ENCODE results near the gene FHOD1. TPM values are rescaled to one million over a fixed set of nuclear protein-coding genes. Genes with fewer than 3 reads are reported as not detected.

The FHOD1 gene
- total and polyA plus RNA-seq, 4 donors, result 5.4 to 34.3 (median 22.7) TPM

DNA sequence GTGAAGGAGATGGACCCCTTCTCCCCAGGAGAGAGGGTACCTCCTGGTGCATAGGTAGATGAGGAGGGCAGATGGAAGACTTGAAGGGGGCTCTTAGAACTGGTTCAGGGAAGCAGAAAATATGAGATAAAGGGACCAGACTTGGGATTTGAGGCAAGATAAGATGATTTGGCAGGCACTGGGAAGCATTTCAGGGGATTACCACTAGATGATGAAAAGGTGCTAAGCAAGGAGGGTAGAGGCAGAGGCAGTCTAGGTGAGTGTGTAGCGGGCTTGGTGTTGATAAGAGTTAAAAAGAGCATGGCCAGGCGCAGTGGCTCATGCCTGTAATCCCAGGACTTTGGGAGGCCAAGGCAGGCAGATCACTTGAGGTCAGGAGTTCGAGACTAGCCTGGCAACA is 15.9 kb upstream of the FHOD1 start:
- Histone ChIP-seq H3K4me3 (ENCODE audit: low read depth, low read length) (no peak overlapping the region), H3K4me1 (ENCODE audit: control insufficient read depth, insufficient read depth, low read length) (no peaks in the 10 kb centered on the region), H3K9me3 (ENCODE audit: control insufficient read depth, insufficient read depth, low read length) (no peaks in the 10 kb centered on the region), H3K27ac (ENCODE audit: low read depth, low read length) (no peak overlapping the region), H3K36me3 (ENCODE audit: control insufficient read depth, insufficient read depth, low read length) (peaks cover 4% of the 10 kb centered on the region), H3K27me3 (ENCODE audit: control insufficient read depth, insufficient read depth, low read length) (no peaks in the 10 kb centered on the region)
- WGBS (ENCODE audit: insufficient coverage), result 91% methylated on average over 3 of the region's 3 CpGs
- DNase-seq (ENCODE audit: low read depth in 4 of 6, low spot score in 6 of 6), result no peak

DNA sequence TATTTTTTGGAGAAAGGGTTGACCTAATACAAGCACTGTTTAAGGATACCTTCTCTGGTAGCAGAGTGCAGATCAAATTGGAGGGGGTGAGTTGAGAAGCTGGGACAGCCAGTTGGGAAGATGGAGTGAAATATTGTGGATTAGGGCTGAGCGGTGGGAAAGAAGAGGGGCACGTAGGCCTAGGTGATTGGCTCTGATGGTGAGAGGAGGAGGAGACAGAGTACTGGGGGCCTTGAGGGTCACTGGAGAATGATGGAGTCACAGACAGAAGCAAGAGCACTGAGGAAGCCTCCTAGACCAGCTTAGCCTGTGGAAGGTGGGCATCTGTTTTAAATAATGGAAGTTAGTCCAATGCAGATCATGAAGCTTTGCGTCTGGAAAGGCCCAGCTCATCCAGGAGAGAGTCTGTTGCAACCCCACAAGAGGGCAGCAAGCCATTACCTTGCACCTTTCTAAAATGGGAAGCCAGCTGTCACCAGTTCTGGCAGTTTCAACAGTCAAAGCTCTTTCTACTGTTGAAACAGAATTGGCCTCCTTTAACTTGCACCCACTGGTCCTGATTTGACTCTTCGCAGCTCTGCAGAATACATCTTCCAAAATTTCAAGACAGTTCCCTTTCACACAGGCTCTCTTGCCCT is 13.3 kb upstream of the FHOD1 start:
- H3K9me3 ChIP-seq (ENCODE audit: control insufficient read depth, insufficient read depth, low read length), result no peaks in the 10 kb centered on the region
- H3K4me3 ChIP-seq (ENCODE audit: low read depth, low read length), result no peak overlapping the region
- WGBS (ENCODE audit: insufficient coverage), result 84% methylated on average over 4 of the region's 4 CpGs
- DNase-seq (ENCODE audit: low read depth in 4 of 6, low spot score in 6 of 6), result peak in 2 of 6 donors; percentile 50 to 67
- peaks cover 22% of the 10 kb centered on the region for H3K36me3 ChIP-seq (ENCODE audit: control insufficient read depth, insufficient read depth, low read length)
- no peak overlapping the region for H3K27ac ChIP-seq (ENCODE audit: low read depth, low read length)
- H3K27me3 ChIP-seq (ENCODE audit: control insufficient read depth, insufficient read depth, low read length), result no peaks in the 10 kb centered on the region
- H3K4me1 ChIP-seq (ENCODE audit: control insufficient read depth, insufficient read depth, low read length), result no peaks in the 10 kb centered on the region

DNA sequence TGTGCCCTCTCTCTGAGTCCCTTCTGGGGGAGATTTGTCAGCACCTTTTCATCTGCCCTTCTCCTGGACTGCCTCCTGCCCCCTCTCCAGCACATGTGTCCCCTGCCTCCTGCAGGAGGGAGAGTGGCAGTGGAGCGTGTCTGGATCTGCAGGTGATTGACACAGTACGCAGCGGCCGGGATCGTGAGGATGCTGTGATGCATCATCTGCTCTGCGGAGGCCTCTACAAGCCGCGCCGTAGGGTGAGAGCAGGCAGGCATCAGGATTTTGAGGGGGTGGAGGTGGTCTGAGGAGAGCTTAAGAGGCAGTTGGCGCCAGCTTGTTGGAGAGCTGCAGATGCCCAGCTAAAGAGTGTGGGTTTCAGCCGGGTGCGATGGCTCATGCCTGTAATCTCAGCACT is 12.4 kb upstream of the FHOD1 start:
- Histone ChIP-seq H3K4me1 (ENCODE audit: control insufficient read depth, insufficient read depth, low read length) (no peaks in the 10 kb centered on the region), H3K9me3 (ENCODE audit: control insufficient read depth, insufficient read depth, low read length) (no peaks in the 10 kb centered on the region), H3K4me3 (ENCODE audit: low read depth, low read length) (no peak overlapping the region), H3K36me3 (ENCODE audit: control insufficient read depth, insufficient read depth, low read length) (peaks cover 28% of the 10 kb centered on the region), H3K27me3 (ENCODE audit: control insufficient read depth, insufficient read depth, low read length) (no peaks in the 10 kb centered on the region), H3K27ac (ENCODE audit: low read depth, low read length) (no peak overlapping the region)
- DNase-seq (ENCODE audit: low read depth in 4 of 6, low spot score in 6 of 6), result no peak
- WGBS (ENCODE audit: insufficient coverage), result 89% methylated on average over 10 of the region's 12 CpGs

DNA sequence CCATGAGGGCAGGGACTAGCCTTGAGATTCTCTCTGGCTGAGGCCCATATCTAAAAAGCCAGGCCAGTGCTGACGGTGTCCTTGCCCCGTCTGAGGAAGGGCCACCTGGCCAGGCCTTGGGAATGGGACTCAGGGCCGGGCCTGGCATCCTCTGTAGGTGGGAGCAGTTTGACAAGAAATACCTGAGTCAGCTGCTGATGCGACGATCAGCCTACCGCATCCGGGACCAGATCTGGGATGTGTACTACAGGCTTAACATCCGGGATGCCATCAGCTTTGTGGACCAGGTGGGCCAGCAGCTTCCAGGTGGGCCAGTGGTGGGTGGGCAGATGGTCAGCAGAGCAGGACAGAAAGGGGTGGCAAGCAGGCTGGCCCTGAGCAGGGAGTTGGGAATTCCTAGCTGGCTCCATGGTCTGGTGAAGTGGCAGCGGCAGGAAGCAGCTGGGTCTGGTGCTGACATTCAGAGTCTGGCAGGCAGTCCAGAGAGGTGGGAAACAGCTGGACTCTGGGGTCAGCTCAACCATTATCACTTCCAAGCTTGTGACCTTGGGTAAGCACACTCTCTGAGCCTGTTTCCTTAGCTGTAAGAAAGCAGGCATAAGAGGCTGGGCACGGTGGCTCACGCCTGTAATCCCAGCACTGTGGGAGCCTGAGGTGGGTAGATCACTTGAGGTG is 11.0 kb upstream of the FHOD1 start:
- Histone ChIP-seq H3K36me3 (ENCODE audit: control insufficient read depth, insufficient read depth, low read length) (peaks cover 29% of the 10 kb centered on the region), H3K27me3 (ENCODE audit: control insufficient read depth, insufficient read depth, low read length) (no peaks in the 10 kb centered on the region), H3K9me3 (ENCODE audit: control insufficient read depth, insufficient read depth, low read length) (no peaks in the 10 kb centered on the region), H3K4me1 (ENCODE audit: control insufficient read depth, insufficient read depth, low read length) (no peaks in the 10 kb centered on the region), H3K4me3 (ENCODE audit: low read depth, low read length) (no peak overlapping the region), H3K27ac (ENCODE audit: low read depth, low read length) (no peak overlapping the region)
- 87% methylated on average over 9 of the region's 11 CpGs for WGBS (ENCODE audit: insufficient coverage)
- no peak for DNase-seq (ENCODE audit: low read depth in 4 of 6, low spot score in 6 of 6)

DNA sequence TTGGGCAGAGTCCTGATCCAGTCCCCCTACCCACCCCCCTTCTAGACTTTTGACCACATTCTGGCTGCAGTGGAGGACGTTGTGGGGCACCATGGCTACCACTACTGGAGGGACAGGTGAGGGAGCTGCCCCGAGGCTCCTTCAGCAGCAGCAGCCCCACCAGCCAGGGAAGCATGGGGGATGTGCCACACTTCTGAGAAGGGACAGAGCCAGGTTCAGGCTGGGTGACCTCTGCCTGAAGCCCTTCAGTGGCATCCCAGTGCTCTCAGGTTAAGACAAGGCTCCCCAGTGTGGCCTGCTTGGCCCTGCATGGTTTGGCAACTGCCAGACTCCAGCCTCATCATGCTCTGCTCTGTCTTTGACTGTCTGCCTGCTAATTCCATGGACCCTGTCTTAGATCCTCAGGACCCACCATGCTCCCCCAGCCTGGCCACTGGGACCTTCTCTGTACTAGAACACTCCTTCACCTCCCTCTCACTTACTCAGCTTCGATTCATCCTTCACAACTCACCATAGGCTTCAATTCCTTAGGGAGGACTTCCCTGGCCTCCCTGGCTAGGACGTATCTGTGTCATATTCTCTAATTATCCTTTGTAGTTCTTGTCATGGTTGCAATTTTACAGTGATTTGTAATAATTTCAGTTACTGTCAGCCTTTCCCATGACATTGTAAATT is 10.3 kb upstream of the FHOD1 start:
- no peak overlapping the region for H3K4me3 ChIP-seq (ENCODE audit: low read depth, low read length)
- no peak for DNase-seq (ENCODE audit: low read depth in 4 of 6, low spot score in 6 of 6)

DNA sequence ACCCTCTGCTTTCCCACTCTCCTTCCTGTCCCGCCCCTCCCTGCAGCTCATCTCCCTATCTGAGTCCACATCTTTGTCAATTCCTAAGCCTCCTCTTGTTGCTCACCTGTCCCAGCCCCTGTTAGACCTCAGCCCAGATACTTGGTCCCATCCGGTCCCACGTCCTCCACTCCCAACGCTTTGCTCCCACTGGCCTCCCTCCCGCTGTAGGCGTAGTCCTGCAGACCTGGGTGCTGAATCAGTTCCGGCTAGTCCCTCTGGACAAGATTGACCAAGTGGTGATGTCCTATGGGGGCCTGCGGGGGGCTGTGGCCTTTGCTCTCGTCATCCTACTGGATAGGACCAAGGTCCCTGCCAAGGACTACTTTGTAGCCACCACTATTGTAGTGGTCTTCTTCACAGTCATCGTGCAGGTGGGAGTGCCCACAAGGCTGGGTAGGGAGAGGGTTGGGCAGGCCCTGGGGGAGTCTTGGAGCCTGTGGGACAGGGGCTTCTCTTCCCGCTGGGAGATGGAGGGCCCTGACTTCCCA is 9.5 kb upstream of the FHOD1 start:
- H3K4me3 ChIP-seq (ENCODE audit: low read depth, low read length), result no peak overlapping the region
- no peaks in the 10 kb centered on the region for H3K9me3 ChIP-seq (ENCODE audit: control insufficient read depth, insufficient read depth, low read length)
- 90% methylated on average over 11 of the region's 11 CpGs for WGBS (ENCODE audit: insufficient coverage)
- H3K4me1 ChIP-seq (ENCODE audit: control insufficient read depth, insufficient read depth, low read length), result no peaks in the 10 kb centered on the region
- H3K36me3 ChIP-seq (ENCODE audit: control insufficient read depth, insufficient read depth, low read length), result peaks cover 29% of the 10 kb centered on the region
- no peaks in the 10 kb centered on the region for H3K27me3 ChIP-seq (ENCODE audit: control insufficient read depth, insufficient read depth, low read length)
- DNase-seq (ENCODE audit: low read depth in 4 of 6, low spot score in 6 of 6), result no peak
- no peak overlapping the region for H3K27ac ChIP-seq (ENCODE audit: low read depth, low read length)

More for the DNA sequence above, 10.3 kb upstream of the FHOD1 start:
- H3K27me3 ChIP-seq (ENCODE audit: control insufficient read depth, insufficient read depth, low read length), result no peaks in the 10 kb centered on the region
- H3K9me3 ChIP-seq (ENCODE audit: control insufficient read depth, insufficient read depth, low read length), result no peaks in the 10 kb centered on the region
- H3K4me1 ChIP-seq (ENCODE audit: control insufficient read depth, insufficient read depth, low read length), result no peaks in the 10 kb centered on the region
- WGBS (ENCODE audit: insufficient coverage), result 86% methylated on average over 3 of the region's 4 CpGs
- H3K27ac ChIP-seq (ENCODE audit: low read depth, low read length), result no peak overlapping the region
- peaks cover 29% of the 10 kb centered on the region for H3K36me3 ChIP-seq (ENCODE audit: control insufficient read depth, insufficient read depth, low read length)

DNA sequence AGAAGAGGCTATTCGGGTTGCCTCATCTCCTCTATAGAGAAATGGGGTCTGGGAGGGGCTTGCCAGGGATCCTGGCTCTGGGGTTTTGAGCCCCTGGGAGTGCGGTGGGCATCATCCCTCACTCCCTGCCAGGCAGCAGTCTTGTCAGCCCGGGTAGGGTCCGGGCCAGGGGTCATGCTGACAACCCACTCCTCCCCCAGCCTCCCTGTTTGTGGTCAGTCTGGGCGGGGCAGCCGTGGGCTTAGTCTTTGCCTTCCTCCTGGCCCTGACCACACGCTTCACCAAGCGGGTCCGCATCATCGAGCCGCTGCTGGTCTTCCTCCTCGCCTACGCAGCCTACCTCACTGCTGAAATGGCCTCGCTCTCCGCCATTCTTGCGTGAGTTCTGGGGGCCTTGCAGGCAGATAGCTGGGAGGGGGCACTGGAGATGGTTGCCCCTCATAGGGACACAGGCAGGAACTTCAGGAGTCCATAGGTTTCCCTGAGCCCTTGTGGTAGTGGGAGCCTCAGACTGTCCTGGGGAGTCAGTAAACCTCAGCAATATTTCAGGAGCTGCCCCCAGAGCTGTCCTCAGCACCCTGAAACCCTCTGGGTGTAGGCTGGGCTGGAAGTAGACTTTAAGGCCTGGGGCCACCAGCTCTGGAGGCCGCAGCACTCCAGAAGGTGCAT is 8.4 kb upstream of the FHOD1 start:
- Histone ChIP-seq H3K36me3 (ENCODE audit: control insufficient read depth, insufficient read depth, low read length) (peaks cover 29% of the 10 kb centered on the region), H3K4me1 (ENCODE audit: control insufficient read depth, insufficient read depth, low read length) (no peaks in the 10 kb centered on the region), H3K9me3 (ENCODE audit: control insufficient read depth, insufficient read depth, low read length) (no peaks in the 10 kb centered on the region), H3K27ac (ENCODE audit: low read depth, low read length) (no peak overlapping the region), H3K4me3 (ENCODE audit: low read depth, low read length) (no peak overlapping the region), H3K27me3 (ENCODE audit: control insufficient read depth, insufficient read depth, low read length) (peaks cover under 1% of the 10 kb centered on the region)
- WGBS (ENCODE audit: insufficient coverage), result 94% methylated on average over 17 of the region's 17 CpGs
- DNase-seq (ENCODE audit: low read depth in 4 of 6, low spot score in 6 of 6), result no peak

DNA sequence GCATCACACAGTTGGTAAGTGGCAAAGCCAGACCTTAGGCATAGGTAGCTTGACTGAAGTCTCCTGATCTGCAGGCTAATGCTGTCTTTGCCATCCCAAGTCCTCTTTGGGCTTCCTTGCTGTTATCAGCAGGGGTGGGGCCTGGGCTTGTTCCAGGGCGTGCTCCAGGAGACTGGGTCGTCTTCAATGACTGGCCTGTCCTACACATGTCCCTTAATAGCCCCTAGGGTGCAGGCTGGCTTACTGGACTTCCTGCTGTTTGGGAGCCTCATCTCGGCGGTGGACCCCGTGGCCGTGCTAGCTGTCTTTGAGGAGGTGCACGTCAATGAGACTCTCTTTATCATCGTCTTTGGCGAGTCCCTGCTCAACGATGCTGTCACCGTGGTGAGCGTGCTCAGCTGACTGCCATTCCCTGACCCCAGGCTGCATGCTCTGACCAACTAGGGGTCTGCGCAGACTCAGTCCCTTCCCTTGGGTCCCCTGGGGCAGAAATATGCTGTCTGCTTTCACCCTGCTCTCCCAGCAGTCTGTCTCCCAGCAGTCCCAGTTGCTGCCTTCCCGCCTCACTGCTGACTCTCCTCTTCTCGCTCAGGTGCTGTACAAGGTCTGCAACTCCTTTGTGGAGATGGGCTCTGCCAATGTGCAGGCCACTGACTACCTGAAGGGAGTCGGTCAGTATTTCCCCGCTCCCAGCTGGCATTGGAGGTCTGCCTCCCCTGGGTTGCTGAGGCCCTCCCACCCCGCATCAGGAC is 7.7 kb upstream of the FHOD1 start:
- peaks cover 3% of the 10 kb centered on the region for H3K27me3 ChIP-seq (ENCODE audit: control insufficient read depth, insufficient read depth, low read length)
- no peak overlapping the region for H3K27ac ChIP-seq (ENCODE audit: low read depth, low read length)
- peaks cover 29% of the 10 kb centered on the region for H3K36me3 ChIP-seq (ENCODE audit: control insufficient read depth, insufficient read depth, low read length)
- no peaks in the 10 kb centered on the region for H3K9me3 ChIP-seq (ENCODE audit: control insufficient read depth, insufficient read depth, low read length)
- H3K4me3 ChIP-seq (ENCODE audit: low read depth, low read length), result no peak overlapping the region
- H3K4me1 ChIP-seq (ENCODE audit: control insufficient read depth, insufficient read depth, low read length), result no peaks in the 10 kb centered on the region
- DNase-seq (ENCODE audit: low read depth in 4 of 6, low spot score in 6 of 6), result no peak
- 85% methylated on average over 18 of the region's 18 CpGs for WGBS (ENCODE audit: insufficient coverage)
